ENCODE measurements around the gene MCC.

MCC gene

GRCh38 chr5:113218906-113219517 is 269.2 kb downstream of the MCC start:
- no peak for DNase-seq

GRCh38 chr5:113218200-113218599 is 270.1 kb downstream of the MCC start:
- DNase-seq = no peak

GRCh38 chr5:113217619-113218184 is 270.6 kb downstream of the MCC start:
- no peak for DNase-seq

GRCh38 chr5:113216545-113216944 is 271.7 kb downstream of the MCC start:
- no peak for DNase-seq

GRCh38 chr5:113215401-113216060 is 272.7 kb downstream of the MCC start:
- DNase-seq = no peak

GRCh38 chr5:113214606-113215323 is 273.5 kb downstream of the MCC start:
- DNase-seq = no peak

GRCh38 chr5:113213551-113214425 is 274.5 kb downstream of the MCC start:
- DNase-seq = no peak

GRCh38 chr5:113212244-113212920 is 275.9 kb downstream of the MCC start:
- DNase-seq = no peak

GRCh38 chr5:113209498-113209897 is 278.8 kb downstream of the MCC start:
- DNase-seq = no peak

- DNase-seq = no peak
These were observed 282.4 kb downstream of the MCC start for GRCh38 chr5:113205807-113206206.

GRCh38 chr5:113205323-113205722 is 282.9 kb downstream of the MCC start:
- no peak for DNase-seq

GRCh38 chr5:113204525-113205161 is 283.6 kb downstream of the MCC start:
- no peak for DNase-seq

GRCh38 chr5:113203916-113204315 is 284.3 kb downstream of the MCC start:
- no peak for DNase-seq

GRCh38 chr5:113202746-113203716 is 285.2 kb downstream of the MCC start:
- no peak for DNase-seq

- no peak for DNase-seq
These were observed 286.0 kb downstream of the MCC start for GRCh38 chr5:113202287-113202686.

GRCh38 chr5:113201715-113202114 is 286.5 kb downstream of the MCC start:
- DNase-seq = no peak

- no peak for DNase-seq
These were observed 288.9 kb downstream of the MCC start for GRCh38 chr5:113199122-113199905.

GRCh38 chr5:113197456-113198200 is 290.6 kb downstream of the MCC start:
- DNase-seq = no peak

GRCh38 chr5:113195771-113196170 is 292.5 kb downstream of the MCC start:
- DNase-seq = no peak

All from CD4-positive, alpha-beta T cell treated with Interleukin-1 beta for 1 hour (primary cell).